Stimulated activated CD4-positive, alpha-beta T cell treated with anti-CD3 and anti-CD28 coated beads, Interleukin-2, amount 100 ng/mL, for 4 hours (primary cell): Measurements from ENCODE around the gene HAND2.

ENCODE experiments used
- DNase-seq: peaks from one replicate; pipeline ENCODE4 v3.0.0-alpha.2; 2020; ENCODE audit warnings: low read depth

The HAND2 gene

DNA sequence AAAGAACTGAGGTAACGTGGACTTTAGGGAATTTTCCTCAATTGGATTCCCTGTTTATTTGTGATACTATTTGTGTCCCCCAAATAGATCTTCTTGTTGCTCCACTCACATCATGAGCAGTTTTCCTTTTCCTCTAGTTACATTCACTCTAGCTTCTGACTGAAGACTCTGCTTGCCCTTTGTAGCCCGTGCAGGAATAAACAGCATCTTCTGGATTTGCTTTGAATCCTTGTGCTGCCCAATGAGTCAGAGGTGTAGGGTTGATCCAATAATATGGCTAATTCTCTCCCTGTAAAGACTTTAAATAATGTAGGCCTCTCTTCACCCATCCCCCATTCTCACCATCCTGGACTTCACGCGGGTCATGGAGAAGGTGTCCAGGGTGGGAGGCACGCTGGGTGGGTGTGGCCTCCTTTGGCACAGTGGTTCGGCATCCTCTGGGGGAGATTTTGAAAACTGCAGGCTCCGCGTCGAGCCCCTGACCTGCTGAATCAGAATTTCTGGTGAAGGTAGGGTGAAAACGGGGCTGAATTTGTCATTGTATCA, 9.0 kb downstream of the HAND2 start:
- no peak for DNase-seq

- DNase-seq = no peak
These were observed 10.6 kb downstream of the HAND2 start for GRCh38 chr4:173519111-173520101.

DNA sequence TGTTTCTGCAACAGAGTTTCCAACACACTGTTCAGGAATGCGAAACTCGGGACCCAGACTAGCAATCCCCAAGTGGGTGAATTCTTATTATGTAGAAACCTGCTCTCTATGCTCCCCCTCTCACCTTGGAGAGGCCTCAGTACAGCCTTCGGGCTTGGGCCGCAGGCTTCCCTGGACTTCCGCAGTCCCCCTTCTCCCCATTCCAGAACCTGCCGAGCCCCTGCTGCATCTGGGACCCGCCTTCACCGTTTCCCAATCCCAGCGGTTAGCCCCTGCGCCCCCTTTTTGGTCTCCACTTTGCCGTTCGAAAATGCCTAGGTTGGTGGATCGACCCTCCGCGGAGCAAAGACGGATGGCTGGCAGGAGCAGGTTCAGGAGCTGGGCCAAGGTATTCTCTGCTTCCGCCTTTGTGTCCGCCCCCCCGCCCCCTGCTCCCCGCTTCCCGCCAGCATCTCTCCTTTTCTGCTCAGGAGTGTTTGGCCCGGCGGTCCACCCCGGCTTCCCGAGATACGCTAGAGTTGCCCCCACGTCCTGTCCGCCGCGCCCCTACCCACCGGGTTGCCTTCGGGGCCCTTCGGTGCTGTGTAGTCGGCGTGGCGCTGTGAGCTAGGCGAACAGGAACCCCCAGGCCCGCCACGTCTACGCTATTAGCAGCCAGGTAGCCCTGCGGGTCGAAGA, 11.5 kb downstream of the HAND2 start:
- DNase-seq = no peak

GRCh38 chr4:173517781-173518424, 12.1 kb downstream of the HAND2 start:
- DNase-seq = no peak

- no peak for DNase-seq
These were observed 13.2 kb downstream of the HAND2 start for GRCh38 chr4:173516621-173517524.

DNA sequence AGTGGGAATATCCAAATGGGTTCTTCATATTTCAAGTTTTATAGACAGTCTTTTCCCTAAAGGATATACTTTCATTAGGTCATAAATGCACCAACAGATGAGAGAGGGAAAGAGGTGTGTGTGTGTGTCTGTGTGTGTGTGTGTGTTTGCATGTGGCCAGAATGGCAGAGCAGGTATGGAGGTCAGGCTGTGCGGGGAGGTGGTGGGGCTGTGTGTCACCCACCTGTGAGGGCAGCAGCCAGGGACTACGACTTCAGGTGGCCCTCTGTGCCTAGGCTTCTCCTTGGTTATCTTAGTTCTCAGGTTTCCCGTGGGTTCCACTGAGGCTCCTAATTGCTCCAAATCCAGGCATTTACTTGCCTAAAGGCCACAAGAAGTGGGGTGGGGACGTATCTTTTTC, 14.6 kb downstream of the HAND2 start:
- DNase-seq = no peak

DNA sequence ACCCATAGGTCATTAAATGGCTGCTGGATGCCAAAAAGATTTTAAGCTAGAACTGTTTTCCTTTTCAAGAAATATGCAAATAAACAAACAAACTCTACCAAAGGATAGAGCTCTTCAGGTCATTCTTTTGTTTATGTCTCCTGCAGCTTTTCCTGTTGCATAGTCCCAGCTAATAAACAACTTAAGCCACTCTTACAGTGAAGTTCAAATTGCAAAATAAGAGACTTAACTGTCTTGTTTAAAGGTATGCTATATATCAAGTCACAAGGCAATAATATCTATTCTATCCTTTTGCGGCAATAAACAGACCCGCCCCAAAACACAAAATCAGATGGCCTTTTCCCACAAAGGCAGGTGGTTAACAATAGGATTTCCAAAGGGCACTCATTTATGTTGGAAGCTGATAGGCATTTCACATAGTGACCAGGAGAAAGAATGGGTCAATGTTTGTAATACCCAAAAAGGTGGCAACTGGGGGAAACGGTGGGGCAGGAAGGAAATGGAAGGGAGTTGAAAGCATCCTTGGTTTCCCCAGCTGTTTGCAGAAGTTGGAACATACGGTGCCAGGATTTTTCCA, 15.3 kb downstream of the HAND2 start:
- no peak for DNase-seq

DNA sequence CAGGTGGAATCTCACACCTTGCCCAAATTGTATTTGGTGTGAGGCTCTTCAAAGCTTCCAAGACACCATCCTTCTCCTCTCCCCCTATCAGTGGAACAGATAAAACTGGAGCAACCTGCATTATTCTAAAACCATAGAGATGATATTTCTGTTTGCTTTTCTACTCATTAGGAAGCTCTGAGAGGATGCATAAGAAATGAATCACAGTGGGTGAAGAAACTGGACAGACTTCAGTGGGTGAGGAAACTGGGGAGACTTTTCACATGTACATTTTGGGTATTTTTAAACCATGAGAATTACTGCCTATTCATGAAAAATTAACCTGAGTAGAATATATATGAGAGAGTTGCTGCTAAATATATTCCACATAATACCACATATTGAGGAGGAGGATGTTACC, 16.4 kb downstream of the HAND2 start:
- DNase-seq = no peak

- DNase-seq = no peak
These were observed 18.2 kb downstream of the HAND2 start for GRCh38 chr4:173511787-173512361.

DNA sequence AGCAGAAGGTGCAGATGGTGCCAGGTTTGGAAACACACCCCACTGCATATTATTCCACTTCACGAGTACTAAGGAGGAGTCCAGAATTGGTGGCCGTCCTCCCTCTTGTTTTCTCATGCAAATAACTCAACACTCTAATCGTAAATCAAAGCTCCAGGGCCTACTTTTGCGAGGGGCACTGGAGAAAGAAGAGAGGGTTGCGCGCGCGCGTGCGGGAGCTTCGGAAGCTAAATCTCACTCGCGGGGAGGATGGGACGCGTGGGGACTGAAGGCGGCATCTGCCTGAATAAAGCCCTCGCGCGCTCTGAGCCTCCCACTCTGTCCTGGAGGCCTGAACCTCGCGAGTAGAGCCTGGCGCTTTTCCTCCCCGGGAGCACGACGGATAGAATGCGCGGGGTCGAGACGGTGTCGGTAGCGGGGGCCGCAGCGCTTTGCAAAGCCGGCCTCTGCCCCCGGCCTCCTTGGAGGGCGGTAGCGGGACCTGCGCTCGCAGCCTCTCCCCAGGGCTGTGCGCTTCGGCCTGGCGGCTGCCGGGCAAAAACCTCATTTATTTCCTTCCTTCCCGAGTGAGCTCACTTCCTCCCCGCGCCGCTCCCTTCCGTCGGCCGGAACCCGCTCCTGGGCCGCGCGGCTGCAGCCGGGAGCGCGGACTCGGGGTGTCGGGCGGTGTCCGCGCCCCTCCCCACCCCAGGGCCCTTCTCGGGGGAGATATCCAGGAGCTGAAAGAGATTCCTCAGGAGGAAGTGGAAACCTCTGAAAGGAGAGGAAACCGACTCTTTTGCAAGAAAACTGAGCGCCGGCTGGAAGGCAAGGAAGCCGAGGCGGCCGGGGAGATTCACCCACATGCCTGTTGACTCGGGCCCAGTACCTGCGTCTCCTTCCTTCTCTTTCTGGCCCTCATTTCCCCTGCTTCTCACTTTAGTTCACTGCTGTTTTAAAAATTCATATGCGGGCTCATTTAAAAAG, 20.7 kb downstream of the HAND2 start:
- no peak for DNase-seq

GRCh38 chr4:173508386-173509035, 21.5 kb downstream of the HAND2 start:
- DNase-seq = no peak

- DNase-seq = no peak
These were observed 22.3 kb downstream of the HAND2 start for GRCh38 chr4:173507471-173508385.

GRCh38 chr4:173506597-173507211, 23.3 kb downstream of the HAND2 start:
- DNase-seq = no peak

- no peak for DNase-seq
These were observed 24.0 kb downstream of the HAND2 start for GRCh38 chr4:173505924-173506518.

- no peak for DNase-seq
These were observed 25.9 kb downstream of the HAND2 start for GRCh38 chr4:173504181-173504503.

GRCh38 chr4:173503330-173504180, 26.5 kb downstream of the HAND2 start:
- DNase-seq = no peak
